ENCODE measurements around the gene ERC1. TPM values are rescaled to one million over a fixed set of nuclear protein-coding genes. Genes with fewer than 3 reads are reported as not detected.

Gene ERC1
- total RNA-seq, 2 donors from 2014 or later, result 18.9 to 72.9 TPM

GRCh38 chr12:1171657-1172408 lies 180.8 kb downstream of the ERC1 start:
- H3K36me3 ChIP-seq, result no peaks in the 10 kb centered on the region
- H3K4me3 ChIP-seq, result no peak overlapping the region
- WGBS, result 67% methylated on average over 6 of the region's 6 CpGs
- intact Hi-C loops (cut with DNase I), result no loop called here
- DNase-seq (ENCODE audit: low spot score), result no peak
- H3K27me3 ChIP-seq (replicated peaks; ENCODE audit: insufficient read depth), result no peaks in the 10 kb centered on the region
- TF ChIP-seq POLR2A (IDR thresholded peaks at IDR 0.05) (no peak), CTCF (IDR thresholded peaks at IDR 0.05) (no peak), POLR2AphosphoS5 (IDR thresholded peaks at IDR 0.05) (no peak)
- no peak overlapping the region for H3K27ac ChIP-seq
- H3K4me1 ChIP-seq (replicated peaks), result peaks cover 5% of the 10 kb centered on the region
- no peaks in the 10 kb centered on the region for H3K9me3 ChIP-seq

GRCh38 chr12:1173781-1174617 lies 183.0 kb downstream of the ERC1 start:
- peaks cover 5% of the 10 kb centered on the region for H3K4me1 ChIP-seq (replicated peaks)
- no peak for DNase-seq (ENCODE audit: low spot score)
- intact Hi-C loops (cut with DNase I), result no loop called here
- no peaks in the 10 kb centered on the region for H3K9me3 ChIP-seq
- no peak overlapping the region for H3K27ac ChIP-seq
- H3K27me3 ChIP-seq (replicated peaks; ENCODE audit: insufficient read depth), result no peaks in the 10 kb centered on the region
- no peak overlapping the region for H3K4me3 ChIP-seq
- H3K36me3 ChIP-seq, result no peaks in the 10 kb centered on the region
- TF ChIP-seq POLR2A (IDR thresholded peaks at IDR 0.05) (no peak), POLR2AphosphoS5 (IDR thresholded peaks at IDR 0.05) (no peak), CTCF (IDR thresholded peaks at IDR 0.05) (no peak)
- WGBS, result 44% methylated on average over 8 of the region's 8 CpGs

- Histone ChIP-seq H3K4me1 (replicated peaks) (peaks cover 5% of the 10 kb centered on the region), H3K27ac (no peak overlapping the region), H3K36me3 (no peaks in the 10 kb centered on the region), H3K9me3 (no peaks in the 10 kb centered on the region), H3K27me3 (replicated peaks; ENCODE audit: insufficient read depth) (no peaks in the 10 kb centered on the region), H3K4me3 (no peak overlapping the region)
- DNase-seq (ENCODE audit: low spot score), result no peak
- WGBS, result 43% methylated on average over 2 of the region's 2 CpGs
- TF ChIP-seq CTCF (IDR thresholded peaks at IDR 0.05) (no peak), POLR2A (IDR thresholded peaks at IDR 0.05) (no peak), POLR2AphosphoS5 (IDR thresholded peaks at IDR 0.05) (no peak)
- intact Hi-C loops (cut with DNase I), result no loop called here
These were observed 183.6 kb downstream of the ERC1 start for GRCh38 chr12:1174659-1175058.

GRCh38 chr12:1176191-1176590 lies 185.2 kb downstream of the ERC1 start:
- no peak for TF ChIP-seq CTCF (IDR thresholded peaks at IDR 0.05)
- no peak for TF ChIP-seq POLR2AphosphoS5 (IDR thresholded peaks at IDR 0.05)
- TF ChIP-seq POLR2A (IDR thresholded peaks at IDR 0.05), result no peak
- H3K36me3 ChIP-seq, result no peaks in the 10 kb centered on the region
- H3K4me1 ChIP-seq (replicated peaks), result peaks cover 5% of the 10 kb centered on the region
- no peak overlapping the region for H3K27ac ChIP-seq
- H3K4me3 ChIP-seq, result no peak overlapping the region
- intact Hi-C loops (cut with DNase I), result no loop called here
- no peaks in the 10 kb centered on the region for H3K27me3 ChIP-seq (replicated peaks; ENCODE audit: insufficient read depth)
- H3K9me3 ChIP-seq, result no peaks in the 10 kb centered on the region
- DNase-seq (ENCODE audit: low spot score), result no peak
